Karpas-422 (cell line): ENCODE measurements around the gene SCRN2. TPM values are rescaled to one million over a fixed set of nuclear protein-coding genes. Genes with fewer than 3 reads are reported as not detected.
A peak's percentile ranks its signal among the peaks of the same experiment; 100 is the strongest.

Experiments
- DNase-seq: peaks from one replicate; pipeline ENCODE4 v3.0.0-alpha.2; 2015
- H2AFZ ChIP-seq: fragments of 200-600 bp; sonication (generic); 2 replicates; pipeline ENCODE4 v1.6.1; 2014; ENCODE audit warnings: antibody characterized with exemption, low read length, mixed read lengths
- H3K27ac ChIP-seq: fragments of 200-600 bp; sonication (generic); 2 replicates; pipeline ENCODE4 v1.5.1; 2014; ENCODE audit warnings: mild to moderate bottlenecking, low read length, moderate library complexity
- H3K27me3 ChIP-seq: fragments of 200-600 bp; sonication (generic); 2 replicates; pipeline ENCODE4 v1.6.1; 2014; ENCODE audit warnings: low read length, mixed read lengths
- H3K36me3 ChIP-seq: fragments of 200-600 bp; sonication (generic); 2 replicates; pipeline ENCODE4 v1.6.1; 2014; ENCODE audit warnings: low read length, mixed read lengths; ENCODE audit not compliant: insufficient read depth
- H3K4me1 ChIP-seq: fragments of 200-600 bp; sonication (generic); 2 replicates; pipeline ENCODE4 v1.6.1; 2014; ENCODE audit warnings: mild to moderate bottlenecking, low read length, mixed read lengths
- H3K4me2 ChIP-seq: fragments of 200-600 bp; sonication (generic); 2 replicates; pipeline ENCODE4 v1.6.1; 2014; ENCODE audit warnings: low read length, low read depth, mild to moderate bottlenecking; ENCODE audit not compliant: poor library complexity, severe bottlenecking
- H3K4me3 ChIP-seq: fragments of 200-600 bp; sonication (generic); 2 replicates; pipeline ENCODE4 v1.5.1; 2014; ENCODE audit warnings: mild to moderate bottlenecking, antibody characterized with exemption, low read length, mixed read lengths
- H3K79me2 ChIP-seq: fragments of 200-600 bp; sonication (generic); 2 replicates; pipeline ENCODE4 v1.6.1; 2014; ENCODE audit warnings: mild to moderate bottlenecking, low read length, mixed read lengths
- H3K9ac ChIP-seq: fragments of 200-600 bp; sonication (generic); 2 replicates; pipeline ENCODE4 v1.6.0; 2014; ENCODE audit warnings: low read length
- H3K9me2 ChIP-seq: fragments of 200-600 bp; sonication (generic), shearing (Covaris generic); replicated peaks from 2 replicates; pipeline ENCODE4 v1.6.0; 2014; ENCODE audit warnings: mild to moderate bottlenecking, low read length, moderate library complexity; ENCODE audit not compliant: insufficient read depth
- H3K9me3 ChIP-seq: fragments of 300-700, 200-600 bp; sonication (generic); 2 replicates; pipeline ENCODE4 v1.6.1; 2014; ENCODE audit warnings: low read length, mixed read lengths
- H4K20me1 ChIP-seq: fragments of 200-600 bp; sonication (generic); 2 replicates; pipeline ENCODE4 v1.6.1; 2014; ENCODE audit warnings: mild to moderate bottlenecking, antibody characterized with exemption, low read length, low read depth; ENCODE audit not compliant: insufficient read depth
- total RNA-seq: library from RNA; depleted of rRNA; stranded (reverse); fragments of >200 nt; shearing (Covaris generic); gene quantifications from 2 replicates; pipeline ENCODE4 v1.2.3, GENCODE V29; 2014; ENCODE audit warnings: low replicate concordance

The SCRN2 gene
- total RNA-seq, 1 experiment from 2014 or later, result 37.7 TPM

DNA sequence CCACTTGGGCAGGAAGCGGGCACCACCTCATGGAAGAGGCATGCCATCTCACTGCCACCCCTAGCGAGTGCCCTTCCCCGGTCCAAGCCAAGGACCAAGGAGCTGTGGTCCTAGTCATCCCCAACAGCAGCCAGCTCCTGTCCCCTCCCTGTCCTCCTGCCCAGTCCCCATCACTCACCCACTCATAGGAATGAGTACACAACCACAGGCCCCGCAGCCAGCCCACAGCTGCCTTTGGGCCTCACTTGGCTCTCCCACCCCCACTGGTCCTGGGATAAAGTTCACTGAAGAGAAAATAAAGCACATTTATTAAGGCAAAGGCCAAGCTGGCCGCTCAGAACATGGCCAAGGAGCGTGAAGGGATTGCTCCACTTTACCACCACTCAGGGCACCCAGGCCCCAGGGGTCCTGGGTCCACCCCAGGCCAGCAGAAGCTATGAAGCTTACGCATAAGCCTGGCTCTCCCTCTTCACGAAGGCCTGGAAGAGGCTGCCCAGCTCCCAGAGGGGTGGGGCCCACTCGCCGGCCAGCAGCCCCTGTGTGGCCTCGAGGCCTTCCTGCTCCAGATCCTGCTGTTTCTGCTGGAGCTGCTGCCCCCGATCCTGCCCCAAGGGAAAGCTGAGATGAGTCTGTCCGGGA, 3.6 kb downstream of the SCRN2 start:
- Histone ChIP-seq H3K4me2 (no peak overlapping the region), H3K9ac (no peak overlapping the region), H3K4me3 (no peak overlapping the region), H3K4me1 (peaks cover 19% of the 10 kb centered on the region), H3K79me2 (no peaks in the 10 kb centered on the region), H3K36me3 (no peaks in the 10 kb centered on the region), H4K20me1 (no peaks in the 10 kb centered on the region), H3K27me3 (no peaks in the 10 kb centered on the region), H3K9me3 (no peaks in the 10 kb centered on the region), H2AFZ (no peak overlapping the region), H3K27ac (no peak overlapping the region), H3K9me2 (no peaks in the 10 kb centered on the region)
- DNase-seq, result no peak

DNA sequence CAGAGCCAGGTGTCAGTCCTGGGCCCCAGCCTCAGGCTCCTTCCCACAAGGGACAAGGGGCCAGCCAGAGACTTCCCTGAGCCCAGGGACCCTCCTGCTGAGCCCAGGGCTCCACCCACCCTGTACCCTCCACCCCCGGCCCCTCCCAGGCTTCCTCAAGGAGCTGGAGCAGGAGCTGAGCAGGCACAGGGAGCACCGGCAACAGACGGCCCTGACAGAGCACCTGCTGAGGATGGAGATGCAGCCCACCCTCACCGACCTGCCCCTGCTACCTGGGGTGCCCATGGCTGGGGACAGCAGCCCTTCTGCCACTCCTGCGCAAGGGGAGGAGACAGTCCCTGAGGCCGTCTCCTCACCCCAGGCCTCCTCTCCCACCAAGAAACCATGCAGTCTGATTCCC, 4.5 kb downstream of the SCRN2 start:
- Histone ChIP-seq H3K79me2 (no peaks in the 10 kb centered on the region), H3K27me3 (no peaks in the 10 kb centered on the region), H3K36me3 (no peaks in the 10 kb centered on the region), H3K4me2 (no peak overlapping the region), H3K9ac (no peak overlapping the region), H3K4me1 (peaks cover 23% of the 10 kb centered on the region), H3K9me3 (no peaks in the 10 kb centered on the region), H3K4me3 (no peak overlapping the region), H2AFZ (no peak overlapping the region), H4K20me1 (no peaks in the 10 kb centered on the region), H3K9me2 (no peaks in the 10 kb centered on the region), H3K27ac (no peak overlapping the region)
- DNase-seq, result no peak

DNA sequence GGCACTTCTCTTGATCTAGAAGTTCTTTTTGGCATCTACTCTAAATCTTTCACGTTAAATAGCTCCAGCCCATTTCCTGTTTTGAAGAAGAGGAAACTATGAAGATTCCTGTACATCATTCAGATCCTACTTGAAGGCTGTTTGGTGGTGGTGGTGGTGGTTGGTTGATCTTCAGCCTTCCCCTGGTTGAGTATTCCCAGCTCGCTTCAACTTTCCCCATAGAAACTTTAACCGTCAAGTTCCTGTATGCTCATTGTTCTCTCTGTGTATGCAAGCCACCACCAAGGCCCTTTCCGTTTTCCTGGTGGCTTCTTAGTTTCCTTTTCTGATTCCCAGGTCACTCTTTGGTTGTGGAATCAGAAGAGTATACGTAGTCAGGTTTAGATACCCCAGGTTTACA, 6.3 kb downstream of the SCRN2 start:
- Histone ChIP-seq H4K20me1 (no peaks in the 10 kb centered on the region), H3K36me3 (no peaks in the 10 kb centered on the region), H3K4me3 (no peak overlapping the region), H2AFZ (no peak overlapping the region), H3K27ac (no peak overlapping the region), H3K4me1 (peaks cover 20% of the 10 kb centered on the region), H3K27me3 (no peaks in the 10 kb centered on the region), H3K4me2 (no peak overlapping the region), H3K9me2 (no peaks in the 10 kb centered on the region), H3K79me2 (peaks cover 15% of the 10 kb centered on the region), H3K9me3 (no peaks in the 10 kb centered on the region), H3K9ac (no peak overlapping the region)
- DNase-seq, result no peak

DNA sequence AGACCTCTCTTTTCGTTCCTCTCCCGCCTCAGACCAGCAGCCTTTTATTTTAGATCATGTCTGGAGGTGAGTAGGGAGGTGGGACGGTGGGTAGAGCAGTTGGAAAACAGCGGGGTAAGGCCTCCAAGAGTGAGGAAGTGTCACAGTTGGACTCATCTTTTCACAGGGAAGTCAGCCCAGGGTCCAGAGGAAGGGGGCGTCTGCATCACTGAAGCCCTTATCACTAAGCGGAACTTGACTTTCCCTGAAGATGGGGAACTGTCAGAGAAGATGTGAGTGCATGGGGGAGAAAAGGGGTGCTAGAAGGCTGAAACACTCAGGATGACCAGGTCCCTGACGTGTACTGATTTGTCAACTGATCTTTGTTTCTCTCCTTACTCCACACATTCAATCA, 9.1 kb downstream of the SCRN2 start:
- Histone ChIP-seq H3K4me1 (peaks cover 22% of the 10 kb centered on the region), H3K4me2 (peak overlapping the region; percentile 94), H4K20me1 (no peaks in the 10 kb centered on the region), H2AFZ (peak overlapping the region; percentile 74; the same call in 1 of the 2 replicates), H3K27ac (no peak overlapping the region), H3K9me2 (no peaks in the 10 kb centered on the region), H3K4me3 (peak overlapping the region; percentile 87), H3K9ac (peak overlapping the region; percentile 83), H3K27me3 (no peaks in the 10 kb centered on the region), H3K36me3 (peaks cover 11% of the 10 kb centered on the region; the same call in 1 of the 2 replicates), H3K79me2 (peaks cover 29% of the 10 kb centered on the region), H3K9me3 (no peaks in the 10 kb centered on the region)
- DNase-seq, result peak; percentile 57

DNA sequence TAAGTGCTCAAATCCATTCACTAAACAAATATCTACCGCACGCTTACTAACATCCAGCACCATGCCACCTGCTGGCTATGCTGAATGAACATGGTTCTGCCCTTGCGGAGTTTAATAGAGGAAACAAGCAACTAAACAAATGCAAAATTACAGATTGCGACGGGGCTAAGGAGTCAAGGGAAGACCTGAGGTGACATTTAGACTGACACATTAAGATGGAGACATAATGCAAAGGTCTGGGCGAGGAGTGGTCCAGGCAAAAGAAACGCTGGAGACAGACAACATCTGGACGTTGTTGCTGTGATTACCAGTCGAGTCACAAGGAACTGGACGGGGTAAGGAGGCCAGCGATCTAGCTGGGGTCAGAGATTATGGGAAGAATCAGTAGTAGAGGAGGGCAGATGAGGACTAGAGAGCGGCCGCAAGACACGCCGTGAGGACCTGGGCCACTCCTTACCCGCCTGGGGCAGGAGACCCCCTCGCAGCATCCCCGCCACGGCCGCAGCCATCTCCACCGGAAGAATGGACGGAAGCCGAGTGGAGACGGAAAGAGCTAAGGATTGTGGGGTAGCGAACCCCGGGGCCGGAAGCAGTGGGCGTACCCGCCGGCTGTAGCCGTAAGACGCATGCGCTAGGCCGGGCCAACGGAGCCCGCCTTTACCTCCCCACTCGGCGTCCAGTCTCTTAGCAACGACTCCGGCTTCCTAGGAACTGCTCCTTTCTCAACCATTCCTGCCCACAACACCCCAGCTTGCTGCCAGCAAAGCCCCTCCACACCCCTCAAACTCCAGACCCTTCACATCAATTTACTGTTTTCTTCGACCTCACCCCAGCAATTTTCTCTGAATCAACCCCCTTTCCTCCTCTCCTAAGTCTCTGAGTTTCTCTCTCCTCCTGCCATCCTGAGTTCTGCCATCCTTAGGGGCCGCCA, 9.8 kb downstream of the SCRN2 start, which contains the start of the genes LRRC46 and MRPL10:
Gene LRRC46 (plus strand): TSS at position 668 of the 931 bp plus-strand sequence. CDS start 320 bp downstream, outside the sequence.
Gene MRPL10 (minus strand): TSS at position 539 of the 931 bp plus-strand sequence. CDS start 30 bp downstream, at position 509.
- peaks cover 22% of the 10 kb centered on the region for H3K4me1 ChIP-seq

DNA sequence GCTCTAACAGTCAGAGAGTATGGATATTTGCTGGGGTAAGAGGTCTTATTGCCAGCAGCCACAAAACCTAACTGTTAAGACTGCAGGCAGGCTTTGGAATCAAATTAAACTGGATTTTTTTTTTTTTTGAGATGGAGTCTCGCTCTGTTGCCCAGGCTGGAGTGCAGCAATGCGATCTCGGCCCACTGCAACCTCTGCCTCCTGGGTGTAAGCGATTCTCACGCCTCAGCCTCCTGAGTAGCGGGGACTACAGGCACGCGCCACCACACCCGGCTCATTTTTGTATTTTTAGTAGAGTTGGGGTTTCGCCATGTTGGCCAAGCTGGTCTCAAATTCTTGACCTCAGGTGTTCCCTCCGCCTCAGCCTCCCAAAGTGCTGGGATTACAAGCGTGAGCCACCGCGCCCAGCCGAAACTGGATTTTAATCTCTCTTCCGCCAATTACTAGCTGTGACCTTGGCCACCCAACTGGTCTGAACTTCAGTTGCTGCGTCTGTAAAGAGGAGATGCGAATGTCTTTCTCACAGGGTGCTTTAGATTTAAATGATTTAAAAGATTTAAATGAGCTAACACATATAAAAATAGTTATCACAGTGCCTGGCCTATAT, 10.6 kb downstream of the SCRN2 start:
- Histone ChIP-seq H4K20me1 (no peaks in the 10 kb centered on the region), H3K27ac (no peak overlapping the region; the same call in 1 of the 2 replicates), H3K27me3 (no peaks in the 10 kb centered on the region), H3K36me3 (peaks cover 11% of the 10 kb centered on the region; the same call in 1 of the 2 replicates), H3K4me2 (peak overlapping the region; percentile 94), H3K9me3 (no peaks in the 10 kb centered on the region), H3K9ac (peak overlapping the region; percentile 83), H3K9me2 (no peaks in the 10 kb centered on the region), H3K79me2 (peaks cover 29% of the 10 kb centered on the region), H2AFZ (no peak overlapping the region), H3K4me1 (peaks cover 22% of the 10 kb centered on the region), H3K4me3 (peak overlapping the region; percentile 87)
- DNase-seq, result no peak

More for the DNA sequence above, 9.8 kb downstream of the SCRN2 start, which contains the start of the genes LRRC46 and MRPL10:
- no peaks in the 10 kb centered on the region for H3K9me2 ChIP-seq
- H3K9me3 ChIP-seq, result no peaks in the 10 kb centered on the region
- peak within 1 kb of the TSS; percentile 74; the same call in 1 of the 2 replicates for H2AFZ ChIP-seq
- peak within 1 kb of the TSS; percentile 94 for H3K4me2 ChIP-seq
- H3K9ac ChIP-seq, result peak within 1 kb of the TSS; percentile 83
- no peaks in the 10 kb centered on the region for H3K27me3 ChIP-seq
- peak within 1 kb of the TSS; percentile 87 for H3K4me3 ChIP-seq
- H3K27ac ChIP-seq, result peak within 1 kb of the TSS; percentile 30; the same call in 1 of the 2 replicates
- DNase-seq, result peak; percentile 97
- H4K20me1 ChIP-seq, result no peaks in the 10 kb centered on the region
- peaks cover 29% of the 10 kb centered on the region for H3K79me2 ChIP-seq
- peaks cover 11% of the 10 kb centered on the region; the same call in 1 of the 2 replicates for H3K36me3 ChIP-seq

DNA sequence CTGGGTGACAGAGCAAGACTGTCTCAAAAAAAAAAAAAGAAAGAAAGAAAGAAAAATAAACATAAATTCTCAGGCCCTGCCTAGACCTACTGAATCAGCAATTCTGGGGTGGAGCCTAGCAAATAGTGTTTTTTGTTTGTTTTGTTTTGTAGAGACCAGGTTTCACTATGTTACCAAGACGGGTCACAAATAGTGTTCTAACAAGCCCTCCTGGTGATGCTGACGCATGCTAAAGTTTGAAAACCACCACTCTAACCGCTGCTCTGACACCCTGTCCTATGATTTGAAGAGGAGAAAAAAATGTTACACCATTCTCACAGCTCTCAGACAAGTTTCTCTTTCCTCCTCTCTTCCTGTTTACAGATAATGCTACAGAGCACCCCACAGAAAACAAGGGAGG, 11.2 kb downstream of the SCRN2 start:
- H3K27ac ChIP-seq, result no peak overlapping the region
- peak overlapping the region; percentile 94 for H3K4me2 ChIP-seq
- peaks cover 11% of the 10 kb centered on the region; the same call in 1 of the 2 replicates for H3K36me3 ChIP-seq
- peaks cover 29% of the 10 kb centered on the region for H3K79me2 ChIP-seq
- H3K4me1 ChIP-seq, result peaks cover 22% of the 10 kb centered on the region
- no peaks in the 10 kb centered on the region for H3K9me2 ChIP-seq
- H2AFZ ChIP-seq, result no peak overlapping the region
- no peaks in the 10 kb centered on the region for H4K20me1 ChIP-seq
- no peaks in the 10 kb centered on the region for H3K9me3 ChIP-seq
- DNase-seq, result no peak
- H3K4me3 ChIP-seq, result peak overlapping the region; percentile 87; the same call in 1 of the 2 replicates
- H3K27me3 ChIP-seq, result no peaks in the 10 kb centered on the region
- H3K9ac ChIP-seq, result no peak overlapping the region; the same call in 1 of the 2 replicates
